ENCODE results near the gene RARG. TPM values are rescaled to one million over a fixed set of nuclear protein-coding genes. Genes with fewer than 3 reads are reported as not detected.
A peak's percentile ranks its signal among the peaks of the same experiment; 100 is the strongest.

The RARG gene
- total RNA-seq, 1 donor from 2014 or later: 10.1 TPM

DNA sequence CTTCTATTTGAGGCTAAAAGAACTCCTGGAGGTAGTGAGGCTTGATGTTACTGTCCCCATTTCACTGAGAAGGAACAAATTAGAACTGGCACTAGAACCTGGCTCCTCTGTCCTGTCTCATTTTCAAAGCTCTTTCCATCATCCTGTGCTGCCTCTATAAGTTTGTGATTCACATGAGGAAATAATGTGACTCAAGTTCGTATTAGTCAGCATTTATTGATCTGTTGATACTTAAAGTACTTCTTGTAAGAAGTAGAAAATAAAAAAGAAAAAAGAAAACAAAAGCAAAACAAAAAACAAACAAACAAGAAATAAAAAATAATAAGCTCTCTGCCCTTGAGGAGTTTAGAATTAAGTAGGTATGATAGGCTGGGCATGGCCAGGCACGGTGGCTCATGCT lies 33.8 kb upstream of the RARG start:
- DNase-seq (ENCODE audit: low read depth): no peak
- peaks cover 24% of the 10 kb centered on the region for H3K79me2 ChIP-seq (ENCODE audit: insufficient read depth, low read length)
- TF ChIP-seq EZH2 (IDR thresholded peaks at IDR 0.05; ENCODE audit: insufficient read depth, low read length): no peak
- TF ChIP-seq, protein P1, sequence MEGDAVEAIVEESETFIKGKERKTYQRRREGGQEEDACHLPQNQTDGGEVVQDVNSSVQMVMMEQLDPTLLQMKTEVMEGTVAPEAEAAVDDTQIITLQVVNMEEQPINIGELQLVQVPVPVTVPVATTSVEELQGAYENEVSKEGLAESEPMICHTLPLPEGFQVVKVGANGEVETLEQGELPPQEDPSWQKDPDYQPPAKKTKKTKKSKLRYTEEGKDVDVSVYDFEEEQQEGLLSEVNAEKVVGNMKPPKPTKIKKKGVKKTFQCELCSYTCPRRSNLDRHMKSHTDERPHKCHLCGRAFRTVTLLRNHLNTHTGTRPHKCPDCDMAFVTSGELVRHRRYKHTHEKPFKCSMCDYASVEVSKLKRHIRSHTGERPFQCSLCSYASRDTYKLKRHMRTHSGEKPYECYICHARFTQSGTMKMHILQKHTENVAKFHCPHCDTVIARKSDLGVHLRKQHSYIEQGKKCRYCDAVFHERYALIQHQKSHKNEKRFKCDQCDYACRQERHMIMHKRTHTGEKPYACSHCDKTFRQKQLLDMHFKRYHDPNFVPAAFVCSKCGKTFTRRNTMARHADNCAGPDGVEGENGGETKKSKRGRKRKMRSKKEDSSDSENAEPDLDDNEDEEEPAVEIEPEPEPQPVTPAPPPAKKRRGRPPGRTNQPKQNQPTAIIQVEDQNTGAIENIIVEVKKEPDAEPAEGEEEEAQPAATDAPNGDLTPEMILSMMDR (IDR thresholded peaks at IDR 0.05; ENCODE audit: insufficient read depth, low read depth, low read length): no peak
- H3K9me3 ChIP-seq (ENCODE audit: insufficient read depth, low read depth, low read length): no peaks in the 10 kb centered on the region
- H3K27me3 Mint-ChIP-seq (ENCODE audit: low read depth, unreplicated experiment): peaks cover 4% of the 10 kb centered on the region
- no peak for FAIRE-seq
- no peaks in the 10 kb centered on the region for H3K9me3 Mint-ChIP-seq (ENCODE audit: unreplicated experiment)
- no peaks in the 10 kb centered on the region for H3K27me3 ChIP-seq (ENCODE audit: insufficient read depth, low read length)
- peak overlapping the region; percentile 31 for H3K4me3 Mint-ChIP-seq (ENCODE audit: unreplicated experiment)
- H4K20me1 ChIP-seq (ENCODE audit: insufficient read depth, low read length): no peaks in the 10 kb centered on the region
- no peak overlapping the region for H3K4me2 ChIP-seq (ENCODE audit: low read length)
- H3K4me1 ChIP-seq (ENCODE audit: insufficient read depth, low read length): peaks cover 9% of the 10 kb centered on the region
- no peak overlapping the region for H3K27ac Mint-ChIP-seq (ENCODE audit: unreplicated experiment)
- H3K9ac ChIP-seq (ENCODE audit: low read length): no peak overlapping the region
- no peak overlapping the region for H3K27ac ChIP-seq (ENCODE audit: low read depth, low read length)
- no peak overlapping the region for H2AFZ ChIP-seq (ENCODE audit: low read depth, low read length)
- H3K4me1 Mint-ChIP-seq (ENCODE audit: low read depth, unreplicated experiment): peaks cover 3% of the 10 kb centered on the region
- H3K36me3 ChIP-seq (ENCODE audit: insufficient read depth, low read length): no peaks in the 10 kb centered on the region
- no peak overlapping the region for H3K4me3 ChIP-seq (ENCODE audit: insufficient read depth, low read depth, low read length)
- H3K36me3 Mint-ChIP-seq (ENCODE audit: low read depth, unreplicated experiment): peaks cover 6% of the 10 kb centered on the region

- Histone ChIP-seq H3K4me2 (ENCODE audit: low read length) (no peak overlapping the region), H3K36me3 (ENCODE audit: insufficient read depth, low read length) (no peaks in the 10 kb centered on the region), H3K4me3 (ENCODE audit: insufficient read depth, low read depth, low read length) (no peak overlapping the region), H3K79me2 (ENCODE audit: insufficient read depth, low read length) (peaks cover 3% of the 10 kb centered on the region), H3K4me1 (ENCODE audit: insufficient read depth, low read length) (no peaks in the 10 kb centered on the region), H2AFZ (ENCODE audit: low read depth, low read length) (no peak overlapping the region), H3K9me3 (ENCODE audit: insufficient read depth, low read depth, low read length) (no peaks in the 10 kb centered on the region), H3K27ac (ENCODE audit: low read depth, low read length) (no peak overlapping the region), H4K20me1 (ENCODE audit: insufficient read depth, low read length) (no peaks in the 10 kb centered on the region), H3K27me3 (ENCODE audit: insufficient read depth, low read length) (no peaks in the 10 kb centered on the region), H3K9ac (ENCODE audit: low read length) (no peak overlapping the region)
- no peak overlapping the region for H3K27ac Mint-ChIP-seq (ENCODE audit: unreplicated experiment)
- TF ChIP-seq EZH2 (IDR thresholded peaks at IDR 0.05; ENCODE audit: insufficient read depth, low read length): no peak
- TF ChIP-seq, protein P1 (IDR thresholded peaks at IDR 0.05; ENCODE audit: insufficient read depth, low read depth, low read length): no peak
- FAIRE-seq: no peak
- DNase-seq (ENCODE audit: low read depth): no peak
- H3K9me3 Mint-ChIP-seq (ENCODE audit: unreplicated experiment): no peaks in the 10 kb centered on the region
- H3K4me3 Mint-ChIP-seq (ENCODE audit: unreplicated experiment): no peak overlapping the region
- no peaks in the 10 kb centered on the region for H3K27me3 Mint-ChIP-seq (ENCODE audit: low read depth, unreplicated experiment)
- H3K4me1 Mint-ChIP-seq (ENCODE audit: low read depth, unreplicated experiment): no peaks in the 10 kb centered on the region
- no peaks in the 10 kb centered on the region for H3K36me3 Mint-ChIP-seq (ENCODE audit: low read depth, unreplicated experiment)
Measured at GRCh38 chr12:53259891-53260290, 27.9 kb upstream of the RARG start.

- no peaks in the 10 kb centered on the region for H3K27me3 Mint-ChIP-seq (ENCODE audit: low read depth, unreplicated experiment)
- H3K9ac ChIP-seq (ENCODE audit: low read length): no peak overlapping the region
- FAIRE-seq: no peak
- H3K27me3 ChIP-seq (ENCODE audit: insufficient read depth, low read length): no peaks in the 10 kb centered on the region
- no peaks in the 10 kb centered on the region for H4K20me1 ChIP-seq (ENCODE audit: insufficient read depth, low read length)
- H3K36me3 ChIP-seq (ENCODE audit: insufficient read depth, low read length): no peaks in the 10 kb centered on the region
- no peaks in the 10 kb centered on the region for H3K4me1 Mint-ChIP-seq (ENCODE audit: low read depth, unreplicated experiment)
- no peak for DNase-seq (ENCODE audit: low read depth)
- H3K79me2 ChIP-seq (ENCODE audit: insufficient read depth, low read length): peaks cover 10% of the 10 kb centered on the region
- H3K27ac Mint-ChIP-seq (ENCODE audit: unreplicated experiment): no peak overlapping the region
- no peak overlapping the region for H3K4me3 Mint-ChIP-seq (ENCODE audit: unreplicated experiment)
- TF ChIP-seq, protein P1 (IDR thresholded peaks at IDR 0.05; ENCODE audit: insufficient read depth, low read depth, low read length): no peak
- no peak for TF ChIP-seq EZH2 (IDR thresholded peaks at IDR 0.05; ENCODE audit: insufficient read depth, low read length)
- no peaks in the 10 kb centered on the region for H3K36me3 Mint-ChIP-seq (ENCODE audit: low read depth, unreplicated experiment)
- no peaks in the 10 kb centered on the region for H3K9me3 ChIP-seq (ENCODE audit: insufficient read depth, low read depth, low read length)
- H3K27ac ChIP-seq (ENCODE audit: low read depth, low read length): no peak overlapping the region
- no peak overlapping the region for H2AFZ ChIP-seq (ENCODE audit: low read depth, low read length)
- no peak overlapping the region for H3K4me2 ChIP-seq (ENCODE audit: low read length)
- H3K4me3 ChIP-seq (ENCODE audit: insufficient read depth, low read depth, low read length): no peak overlapping the region
- H3K4me1 ChIP-seq (ENCODE audit: insufficient read depth, low read length): no peaks in the 10 kb centered on the region
- no peaks in the 10 kb centered on the region for H3K9me3 Mint-ChIP-seq (ENCODE audit: unreplicated experiment)
Measured at GRCh38 chr12:53258541-53259539, 26.8 kb upstream of the RARG start.

All from astrocyte (in vitro differentiated cells and primary cell).